DMS53 (cell line): ENCODE measurements around the gene PRDM1.

ENCODE experiments used
- DNase-seq: peaks from one replicate; lab custom pipeline; 2025; lab: John Stamatoyannopoulos, UW

PRDM1 gene

DNA sequence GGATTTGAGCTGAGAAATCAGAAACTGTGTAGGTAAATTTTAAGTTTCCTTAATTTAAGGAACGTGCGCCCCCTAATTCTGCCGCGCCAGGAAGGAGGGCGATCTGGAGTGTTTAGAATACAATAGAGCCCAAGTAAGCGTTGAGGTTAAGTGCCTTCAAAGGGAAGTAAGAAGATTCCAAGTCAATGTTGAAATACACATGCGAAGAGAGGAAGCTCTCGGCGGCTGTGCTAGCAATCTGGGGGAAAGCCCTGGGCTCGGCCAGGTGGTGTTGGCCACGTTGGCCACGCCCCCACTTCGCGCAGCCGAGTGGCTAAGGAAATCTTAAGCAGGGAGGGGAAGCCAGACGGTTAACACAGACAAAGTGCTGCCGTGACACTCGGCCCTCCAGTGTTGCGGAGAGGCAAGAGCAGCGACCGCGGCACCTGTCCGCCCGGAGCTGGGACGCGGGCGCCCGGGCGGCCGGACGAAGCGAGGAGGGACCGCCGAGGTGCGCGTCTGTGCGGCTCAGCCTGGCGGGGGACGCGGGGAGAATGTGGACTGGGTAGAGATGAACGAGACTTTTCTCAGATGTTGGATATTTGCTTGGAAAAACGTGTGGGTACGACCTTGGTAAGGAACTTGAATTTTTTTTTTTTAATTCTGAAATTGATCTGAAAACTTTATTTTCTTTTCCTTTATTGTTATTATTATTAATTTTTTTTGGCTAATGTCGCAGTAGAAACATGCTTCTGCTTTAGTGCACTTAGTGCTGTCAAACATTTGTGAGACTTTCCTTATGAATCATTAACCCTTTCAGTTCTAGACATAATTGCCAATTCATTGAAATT, at the start of gene PRDM1:
Gene PRDM1, plus strand, starts transcription at position 353 of the 830 bp plus-strand sequence. Its CDS starts 218 bp downstream, at position 571.
- DNase-seq = peak; percentile 95

DNA sequence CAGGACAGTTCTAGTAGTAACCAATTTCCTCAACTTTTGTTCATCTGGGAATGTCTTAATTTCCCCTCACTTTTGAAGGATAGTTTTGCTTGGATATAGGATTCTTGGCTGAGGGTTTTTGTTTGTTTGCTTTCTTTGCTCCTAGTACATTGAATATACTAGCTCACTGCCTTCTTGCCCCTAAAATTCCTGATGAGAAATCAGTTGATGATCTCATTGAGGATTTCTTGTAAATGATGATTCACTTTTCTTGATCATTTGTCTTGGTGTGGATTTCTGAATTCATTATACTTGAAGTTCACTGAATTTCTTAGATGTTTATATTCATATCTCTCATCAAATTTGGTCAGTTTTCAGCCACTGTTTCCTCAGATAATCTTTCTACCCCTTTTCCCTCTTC, 49.1 kb upstream of the PRDM1 start:
- no peak for DNase-seq

DNA sequence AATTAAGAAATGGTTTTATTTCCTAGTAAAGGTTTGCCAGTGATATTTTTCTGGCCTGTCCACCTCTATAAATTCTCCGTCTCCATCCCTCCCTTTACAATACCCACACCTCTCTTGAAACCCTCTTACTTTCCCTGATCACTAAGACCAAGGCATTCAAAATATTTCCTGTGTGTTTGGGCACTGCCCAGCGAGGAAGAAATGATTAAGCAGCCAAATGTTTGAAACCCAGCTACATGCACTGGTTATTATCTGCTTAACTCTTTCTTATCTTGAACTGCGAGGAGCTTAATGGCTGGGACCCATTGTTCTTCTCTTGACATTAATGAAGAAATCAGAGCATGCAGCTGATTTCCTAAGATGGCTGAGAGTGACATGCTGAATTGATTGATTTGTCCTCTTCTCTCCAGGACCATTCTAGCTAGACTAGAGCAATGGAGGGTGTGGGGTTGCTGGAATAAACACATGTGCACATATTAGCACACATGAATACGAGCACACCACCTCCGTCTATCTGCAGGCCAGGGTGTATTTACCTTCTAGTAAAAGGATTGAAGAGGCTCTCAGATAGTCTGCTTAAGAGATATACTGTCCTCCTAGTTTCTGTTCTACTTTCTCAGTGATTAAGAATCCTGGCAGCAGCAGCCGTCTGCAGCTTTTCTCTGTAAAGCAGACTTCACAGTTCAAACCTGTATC, 46.1 kb upstream of the PRDM1 start:
- no peak for DNase-seq

DNA sequence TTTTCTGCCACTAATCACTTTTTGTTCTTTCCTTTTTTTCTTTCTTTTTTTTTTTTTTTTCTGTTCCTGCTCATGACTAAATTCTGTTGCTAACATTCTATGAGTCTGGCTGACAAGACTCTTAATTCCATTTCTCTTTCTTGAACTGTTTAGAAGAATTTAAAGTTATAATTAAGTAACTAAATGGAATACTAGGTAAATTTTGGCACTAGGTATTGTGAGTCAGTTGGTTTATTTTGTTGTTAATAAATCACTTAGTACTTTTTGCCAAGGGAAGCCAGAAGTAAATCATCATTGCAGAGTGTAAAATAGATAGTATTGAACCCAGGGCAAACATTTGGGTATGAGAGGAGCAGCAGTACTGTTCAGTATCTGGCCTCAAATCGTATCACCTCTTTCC, 42.0 kb upstream of the PRDM1 start:
- DNase-seq = no peak

DNA sequence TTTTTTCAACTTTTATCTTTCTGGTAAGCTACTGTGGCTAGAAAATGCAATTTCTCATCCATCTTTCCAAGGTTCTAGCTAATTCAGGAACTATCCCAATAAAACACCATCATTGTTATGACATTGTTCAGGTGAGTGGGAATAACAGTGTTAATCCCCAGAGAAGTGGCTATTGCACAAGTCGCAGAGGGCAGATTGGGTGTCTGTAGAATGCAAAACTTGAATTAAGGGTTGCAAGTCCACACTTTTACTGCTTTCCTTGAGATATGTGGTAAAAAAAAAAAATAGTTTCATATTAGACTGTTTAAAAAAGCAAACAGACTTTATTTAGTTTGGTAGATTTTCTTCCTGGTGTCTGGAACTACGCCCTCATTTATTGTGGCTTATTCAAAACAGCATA, 41.1 kb upstream of the PRDM1 start:
- DNase-seq = no peak

DNA sequence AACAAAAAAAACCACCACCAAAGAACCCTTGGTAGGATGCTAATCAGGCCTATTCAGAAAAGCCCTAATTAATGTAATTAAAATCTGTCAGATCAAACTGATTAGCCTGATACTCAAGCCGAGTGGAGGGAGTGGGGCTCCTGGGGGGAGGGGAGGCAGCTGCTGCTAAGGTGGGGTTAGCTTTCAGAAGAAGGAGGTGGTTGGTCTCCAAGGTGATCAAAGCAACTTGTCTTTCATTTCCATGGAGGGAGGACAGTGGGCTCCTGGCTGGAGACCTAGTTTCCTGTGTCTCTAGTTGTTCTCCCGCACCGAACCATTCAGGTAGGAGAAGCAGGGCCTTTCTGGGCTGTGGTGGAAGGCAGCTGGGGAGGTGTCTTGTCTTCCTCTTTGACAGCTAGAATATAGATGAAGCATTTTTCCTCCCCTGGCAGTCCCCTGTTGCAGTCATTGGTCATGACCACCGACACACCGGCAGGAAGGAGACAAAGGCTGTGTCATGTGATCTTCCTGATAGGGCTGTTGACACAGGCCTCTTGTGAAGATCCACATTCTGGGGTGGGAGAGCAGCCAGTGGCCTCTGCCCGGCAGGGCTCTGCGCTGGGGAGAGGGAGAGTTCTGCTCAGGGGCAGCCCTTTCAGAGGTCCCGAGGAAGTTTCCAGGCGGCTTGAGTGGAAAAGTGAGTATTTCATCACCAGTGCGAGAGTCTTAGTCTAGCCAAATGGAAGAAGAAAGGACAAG, 39.9 kb upstream of the PRDM1 start:
- peak; percentile 51 for DNase-seq

DNA sequence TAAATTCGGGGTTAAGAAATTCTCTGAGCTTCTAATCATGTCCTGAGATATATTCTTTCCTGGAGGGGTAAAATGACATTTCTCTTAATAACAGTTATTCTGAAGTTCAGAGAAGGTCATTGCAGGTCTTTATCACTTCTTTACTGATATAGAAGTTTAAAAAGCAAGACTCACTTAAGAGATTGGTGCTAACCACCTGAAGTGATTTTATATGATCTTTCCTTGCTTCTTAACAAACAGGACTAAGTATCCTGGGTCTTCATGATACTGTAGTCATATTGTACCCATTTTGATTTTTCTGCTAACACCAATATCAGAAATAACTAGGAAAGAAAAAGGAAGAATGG, 39.3 kb upstream of the PRDM1 start:
- no peak for DNase-seq

DNA sequence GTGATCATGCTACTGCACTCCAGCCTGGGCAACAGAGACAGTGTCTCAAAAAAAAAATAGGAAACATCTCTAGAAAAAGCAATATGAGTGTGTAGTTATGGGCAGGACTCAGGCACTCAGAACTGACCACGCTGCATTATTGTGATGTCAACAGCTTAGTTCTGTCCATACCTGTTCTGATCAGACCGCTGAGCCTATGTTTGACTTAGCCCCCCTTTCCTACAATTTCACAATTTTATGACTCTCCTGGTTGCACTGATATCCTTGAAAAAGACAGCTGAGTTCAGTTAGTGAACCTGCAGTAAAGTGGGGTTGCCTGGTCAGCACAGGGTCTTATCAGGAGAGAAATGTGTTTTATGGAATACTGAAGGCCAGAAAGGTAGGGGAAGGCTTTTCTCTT, 37.8 kb upstream of the PRDM1 start:
- no peak for DNase-seq

DNA sequence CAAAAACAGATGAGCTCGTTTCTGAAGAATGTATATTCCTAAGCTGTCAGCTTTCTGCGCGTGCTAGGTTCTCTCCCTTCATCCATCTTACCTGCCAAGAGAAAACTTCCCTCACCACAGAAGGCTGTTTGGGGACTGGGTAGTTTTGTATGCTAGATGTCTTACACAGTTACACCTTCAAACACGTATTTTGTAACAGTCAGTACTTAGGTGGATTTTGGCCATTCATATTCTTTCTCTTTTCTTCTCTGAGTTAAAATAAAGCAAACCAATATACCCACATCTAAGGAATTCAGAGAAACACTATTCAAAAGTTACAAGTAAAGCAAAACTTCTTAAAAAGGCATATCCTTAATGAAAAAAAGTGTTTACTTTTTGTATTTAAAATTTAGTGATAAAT, 35.6 kb upstream of the PRDM1 start:
- DNase-seq = no peak

DNA sequence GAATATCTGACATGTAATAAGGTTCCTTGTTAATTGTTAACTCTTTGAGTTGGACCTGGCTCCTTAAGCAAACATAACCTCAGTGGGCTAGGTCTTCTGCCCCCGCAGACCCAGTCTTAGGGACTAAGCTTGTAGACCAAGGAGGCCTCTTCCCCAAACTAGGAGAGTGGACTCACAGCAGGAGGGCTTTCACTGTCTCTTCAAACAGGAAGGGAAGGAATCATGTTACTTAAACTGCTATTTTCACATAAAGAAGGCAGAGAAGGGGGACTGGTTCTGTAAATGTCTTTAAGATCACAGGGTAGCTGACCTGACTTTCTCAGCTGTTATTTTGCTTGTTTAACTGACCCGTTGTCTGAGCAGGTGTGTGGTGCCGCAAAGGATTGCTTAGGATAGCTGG, 34.9 kb upstream of the PRDM1 start:
- DNase-seq = peak; percentile 2

DNA sequence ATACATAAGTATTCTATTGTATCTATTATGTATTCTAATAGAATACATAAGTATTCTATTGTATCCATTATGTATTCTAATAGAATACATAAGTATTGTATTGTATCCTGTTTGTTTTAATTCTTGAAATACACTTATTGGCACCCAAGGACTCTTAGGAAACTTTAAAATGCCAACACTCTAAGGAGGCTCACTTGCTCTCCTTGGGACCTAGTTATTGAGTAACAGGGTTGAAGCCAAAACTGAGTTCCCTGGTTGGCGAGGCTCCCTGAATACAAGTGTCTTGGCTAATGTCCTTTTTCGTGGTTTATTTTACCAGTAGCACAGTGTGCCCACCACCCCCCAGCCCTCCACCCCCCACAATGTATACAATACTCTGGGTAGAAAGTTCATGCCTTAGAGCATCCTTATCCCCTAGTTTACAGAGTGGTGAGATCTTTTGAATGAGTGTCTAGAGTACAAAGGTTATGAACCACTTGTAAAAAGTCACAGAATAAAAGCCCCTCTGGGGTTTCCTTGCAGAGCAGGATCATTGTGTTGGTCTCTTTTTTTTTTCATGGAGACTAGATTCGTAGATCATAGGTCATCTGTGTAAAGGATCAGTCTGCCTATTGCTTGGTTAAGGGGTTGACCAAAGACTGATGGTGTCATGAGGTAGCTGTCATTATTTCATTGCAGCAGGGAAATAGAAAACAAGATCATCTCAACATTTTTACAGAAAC, 32.5 kb upstream of the PRDM1 start:
- DNase-seq = no peak

DNA sequence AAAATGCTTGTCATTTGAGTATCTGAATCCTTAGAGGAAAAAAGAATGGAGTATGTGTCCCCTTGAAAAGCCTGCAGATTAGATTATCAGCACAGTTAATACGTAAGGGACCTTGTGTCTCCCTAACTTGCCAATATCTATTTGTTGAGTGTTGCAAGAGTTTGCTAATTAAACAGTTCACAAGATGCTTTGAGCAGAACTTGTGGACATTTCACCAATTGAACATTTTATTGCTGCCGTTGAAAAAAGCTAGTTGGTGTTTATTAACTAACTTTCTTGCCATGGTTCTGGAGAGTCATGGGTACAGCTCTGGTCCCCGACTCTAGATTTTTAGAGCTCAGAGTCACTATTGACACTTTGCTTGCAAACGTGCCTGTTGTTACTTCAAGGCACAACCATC, 30.6 kb upstream of the PRDM1 start:
- DNase-seq = no peak

DNA sequence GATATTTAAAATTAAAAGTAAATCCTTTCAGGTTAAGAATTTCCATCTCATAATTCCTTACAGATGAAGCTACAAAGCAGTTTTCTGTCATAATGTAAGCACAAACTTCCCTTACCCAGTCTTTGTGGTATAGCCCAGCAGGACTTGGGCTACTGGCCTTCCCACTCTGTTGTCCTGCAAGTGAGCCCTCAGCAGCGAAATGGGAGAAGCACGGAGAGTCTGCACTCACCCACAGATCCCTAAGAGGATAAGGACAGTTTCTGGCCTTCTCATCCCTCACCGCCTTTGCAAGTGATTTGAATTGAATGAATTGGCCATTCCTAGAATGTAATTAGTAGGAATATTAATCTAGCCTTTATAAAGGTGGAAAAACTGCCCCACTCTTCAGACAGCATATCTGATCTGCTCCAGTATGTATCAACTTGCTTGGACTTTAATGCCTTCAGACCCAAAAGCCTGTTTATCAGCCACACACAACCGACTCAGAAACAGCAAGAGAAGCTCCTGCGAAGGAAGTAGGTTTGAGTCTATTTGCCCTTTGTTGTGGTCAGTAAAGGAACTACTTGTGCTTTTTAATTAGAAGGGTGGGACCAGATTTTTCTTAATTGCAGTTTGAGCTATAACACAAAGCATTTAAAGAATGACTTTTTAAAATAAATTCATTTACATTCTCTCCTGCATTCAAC, 29.9 kb upstream of the PRDM1 start:
- DNase-seq = no peak

DNA sequence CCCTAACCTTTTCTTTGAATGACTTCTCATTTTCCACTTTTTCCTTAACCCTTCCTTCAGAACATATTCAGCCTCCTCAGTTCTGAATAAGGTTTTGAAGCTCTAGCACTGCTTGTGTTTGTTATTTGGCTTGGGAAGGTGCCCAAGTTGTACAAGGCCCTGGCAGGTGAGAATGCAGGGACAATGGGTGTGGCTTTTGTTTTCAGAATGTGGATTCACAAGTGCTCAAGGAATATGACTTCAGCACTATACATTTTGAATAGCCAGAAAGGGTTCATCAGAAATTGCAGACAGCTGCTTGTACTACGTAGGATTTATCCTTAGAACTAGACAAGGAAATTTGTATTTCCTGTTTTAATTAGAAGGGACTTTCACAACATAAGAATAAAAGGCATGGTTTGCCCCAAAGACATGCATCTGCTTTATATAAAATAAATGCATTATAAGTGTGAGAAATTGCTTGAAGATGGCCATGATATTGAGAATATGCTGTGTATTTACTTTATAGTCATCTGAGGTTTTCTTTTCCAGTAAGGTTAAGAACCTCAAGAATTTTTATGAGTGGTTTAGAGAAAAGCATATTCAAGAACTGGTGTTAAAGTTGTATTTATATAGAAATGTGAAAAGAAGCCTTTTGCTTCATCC, 29.3 kb upstream of the PRDM1 start:
- DNase-seq = no peak

DNA sequence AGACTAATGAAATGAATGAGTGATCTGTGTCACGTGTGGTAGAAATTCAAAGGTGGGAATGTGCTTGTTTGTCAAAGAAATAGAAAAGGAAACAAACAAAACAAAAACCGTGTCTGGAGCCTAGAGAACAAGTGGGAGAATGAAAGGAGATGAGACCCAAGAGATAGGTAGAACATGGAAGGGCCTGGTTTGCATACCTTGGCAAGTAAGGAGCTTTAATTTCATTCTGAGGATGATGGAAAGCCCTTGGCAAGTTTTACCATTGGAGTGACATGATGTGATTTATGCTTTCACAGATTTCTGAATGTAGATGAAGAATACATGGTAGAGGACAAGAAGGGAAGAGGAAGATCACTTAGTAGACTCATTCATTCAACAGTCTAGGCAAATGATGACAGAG, 26.8 kb upstream of the PRDM1 start:
- DNase-seq = no peak

DNA sequence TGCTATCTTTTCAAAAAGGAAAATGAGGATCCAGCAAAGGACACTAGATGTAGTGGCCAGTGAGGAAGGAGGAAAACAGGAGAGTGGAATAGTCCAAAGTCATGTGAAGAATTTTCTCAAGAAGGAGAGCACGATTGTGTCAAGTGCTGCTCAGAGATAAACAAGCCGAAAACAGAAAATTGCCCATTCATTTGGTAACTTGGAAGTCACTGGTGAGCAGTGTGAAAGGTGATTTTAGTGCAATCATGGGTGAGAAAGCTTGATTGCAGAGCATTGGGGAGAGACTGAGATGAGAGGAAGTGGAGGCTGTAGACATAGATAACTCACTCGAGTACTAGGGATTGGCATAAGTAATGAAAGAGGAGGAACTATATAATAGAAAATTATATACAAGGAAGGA, 26.0 kb upstream of the PRDM1 start:
- no peak for DNase-seq

DNA sequence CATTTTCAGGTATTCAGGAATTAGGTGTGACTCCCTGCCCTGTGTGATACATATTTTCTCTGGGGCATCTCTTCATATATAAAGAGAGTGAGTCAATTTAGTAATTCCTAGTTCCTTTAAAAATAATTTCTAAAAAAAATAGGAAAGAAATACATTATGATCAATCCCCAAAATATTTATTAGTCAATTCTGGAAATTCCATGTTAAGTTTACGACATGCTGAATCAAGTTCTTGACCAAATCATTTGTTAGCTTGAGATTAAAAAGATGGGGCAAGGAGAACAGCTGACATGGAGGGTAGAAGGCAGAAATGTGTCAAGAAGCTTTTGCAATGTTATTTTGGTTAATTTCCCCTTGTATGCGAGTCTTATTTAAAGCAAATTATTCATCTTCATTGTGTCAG, 22.7 kb upstream of the PRDM1 start:
- DNase-seq = no peak

DNA sequence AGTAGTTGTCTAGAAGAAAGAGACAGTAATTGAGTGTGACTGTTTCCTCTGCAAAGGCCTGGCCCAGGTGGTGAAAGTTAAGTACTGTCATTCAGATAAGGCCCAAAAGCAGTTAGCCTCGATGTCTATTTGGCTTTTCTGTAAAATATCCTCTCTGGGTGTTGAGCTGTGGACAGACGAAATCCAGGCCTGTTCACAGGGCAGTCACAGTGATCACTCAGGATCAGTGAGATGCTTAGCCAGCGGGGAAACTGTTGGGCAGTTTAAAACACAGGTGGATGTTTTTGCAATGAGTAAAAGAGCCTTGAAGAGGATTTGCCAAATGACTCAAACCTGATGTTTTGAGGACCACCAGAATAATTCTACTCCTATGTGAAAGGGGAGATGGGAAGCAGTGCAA, 22.0 kb upstream of the PRDM1 start:
- DNase-seq = no peak

DNA sequence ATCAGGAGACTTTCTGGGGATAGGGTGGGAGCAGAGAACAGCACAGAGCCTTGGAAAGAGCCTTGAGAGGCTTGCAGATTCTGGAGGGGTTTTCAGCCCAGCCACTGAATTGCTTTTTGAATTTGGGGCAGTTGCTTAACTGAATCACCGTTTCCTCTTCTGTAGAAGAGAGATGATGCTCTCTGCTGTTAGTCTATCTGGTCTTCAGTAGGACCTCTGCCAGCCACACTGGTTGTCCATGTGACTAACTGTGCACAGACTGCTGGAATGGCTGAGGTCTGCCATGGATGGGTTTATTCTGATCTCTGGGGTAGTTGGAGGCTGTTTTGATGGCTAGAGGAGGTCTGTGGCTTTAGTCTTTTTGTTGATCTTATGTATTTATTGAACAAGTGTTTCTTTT, 21.4 kb upstream of the PRDM1 start:
- no peak for DNase-seq

DNA sequence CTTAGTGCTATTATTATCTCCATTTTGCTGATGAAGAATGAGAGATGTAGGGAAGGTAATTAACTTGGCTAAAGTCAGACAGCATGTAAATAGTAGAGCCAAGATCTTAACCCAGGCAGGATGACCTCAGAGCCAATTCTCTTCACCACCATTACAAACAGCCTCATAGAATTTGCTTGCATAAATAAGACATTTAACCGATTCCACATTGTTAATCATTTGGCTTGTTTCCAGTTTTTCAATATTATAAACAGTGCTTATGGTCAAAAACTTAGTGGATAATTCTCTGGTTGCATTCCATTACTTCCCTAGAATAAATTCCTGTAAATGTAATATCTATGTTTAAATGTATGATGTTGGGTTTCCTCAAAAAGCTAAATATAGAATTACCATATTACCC, 19.1 kb upstream of the PRDM1 start:
- DNase-seq = no peak

DNA sequence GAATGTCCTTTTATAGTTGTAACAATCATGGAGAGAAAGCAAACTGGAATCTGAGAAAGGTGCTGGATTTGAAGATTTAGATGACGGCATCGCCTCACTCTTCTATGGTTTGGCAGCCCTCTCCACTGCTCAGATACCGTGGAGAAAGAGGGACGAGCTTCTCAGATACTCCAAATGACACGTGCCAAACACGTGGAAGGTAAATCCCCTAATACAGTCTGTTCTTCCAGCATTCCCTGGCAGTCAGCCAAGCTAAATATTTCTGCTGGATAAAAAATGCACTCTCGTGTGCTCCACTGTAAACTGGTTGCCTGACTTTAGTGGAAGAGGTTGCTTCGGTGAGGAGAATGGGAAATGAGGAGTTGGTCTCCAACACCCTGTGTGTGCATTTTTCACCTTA, 16.7 kb upstream of the PRDM1 start:
- peak; percentile 97 for DNase-seq
